ENCODE measurements around the gene NETO2.

DNA sequence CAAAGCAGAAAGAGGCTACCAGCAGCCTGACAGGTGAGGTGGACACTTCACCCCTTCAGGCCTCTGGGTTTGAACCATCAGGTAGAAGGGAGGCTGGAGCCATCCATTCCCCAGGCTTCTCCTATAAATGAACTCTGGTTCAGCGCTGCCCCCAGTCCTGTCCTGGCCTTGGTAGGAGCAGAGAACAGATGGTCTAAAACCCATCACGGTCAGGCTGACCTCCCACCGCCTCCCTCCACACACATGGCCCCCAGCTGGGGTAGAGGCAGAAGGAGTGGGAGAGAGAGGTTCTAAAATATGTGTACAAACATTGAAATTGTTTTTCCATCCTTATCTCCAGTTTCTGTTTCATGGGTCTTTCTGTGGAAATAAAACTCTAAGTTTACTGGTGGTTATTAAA lies 110.6 kb downstream of the NETO2 start:
- TF ChIP-seq CTCF (IDR thresholded peaks at IDR 0.05; ENCODE audit: extremely low read depth in 1 of 2, insufficient read depth in 1 of 2, low read depth in 1 of 2, low read length in 2 of 2) (no peak), FOS (IDR thresholded peaks at IDR 0.05; ENCODE audit: borderline replicate concordance, insufficient read depth, low read length) (no peak), JUN (IDR thresholded peaks at IDR 0.05; ENCODE audit: borderline replicate concordance, insufficient read depth, insufficient read length, low read depth) (no peak), EZH2 (IDR thresholded peaks at IDR 0.05; ENCODE audit: borderline replicate concordance, low read depth, low read length, severe bottlenecking) (no peak)

All from endothelial cell of umbilical vein (primary cell).